ENCODE measurements around the gene CROCC2.

CROCC2 gene

DNA sequence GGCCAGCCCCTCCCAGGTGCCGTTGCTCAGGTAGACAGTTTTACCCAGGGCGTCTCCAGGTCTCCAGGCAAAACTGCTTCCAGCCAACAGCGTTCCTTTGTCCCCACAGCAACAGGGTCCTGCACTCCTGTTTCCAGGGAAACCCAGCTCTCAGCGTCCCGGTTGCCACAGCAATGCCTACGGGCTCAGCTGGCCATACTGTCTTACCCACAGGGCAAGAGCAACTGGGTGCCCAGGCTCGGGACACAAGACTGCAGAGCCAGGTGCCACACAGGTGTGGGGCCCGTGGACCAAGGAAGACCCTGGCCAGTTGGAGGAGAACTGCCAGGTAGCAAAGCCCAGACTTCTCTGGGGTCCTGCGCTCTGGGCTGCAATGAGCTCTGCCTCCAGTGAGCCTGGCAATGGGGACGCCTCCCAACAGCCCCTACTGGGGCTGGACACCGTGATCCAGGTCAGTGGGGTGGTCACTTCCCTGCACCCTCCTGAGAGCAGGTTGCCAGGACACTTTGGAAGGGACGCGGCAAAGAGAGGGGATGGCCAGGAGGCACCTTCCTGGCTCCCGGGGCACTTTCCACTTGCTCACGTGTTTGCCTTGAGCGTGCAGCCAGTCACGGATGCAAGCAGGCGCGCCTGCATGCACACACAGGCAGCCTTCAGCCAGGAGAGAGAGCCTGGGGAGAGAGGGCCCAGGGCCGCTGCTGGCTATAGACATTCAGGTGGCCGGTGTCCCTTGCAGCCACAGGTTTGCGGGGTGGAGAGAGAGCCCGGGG, at the start of gene CROCC2:
TSS of gene CROCC2 (plus strand) at position 196 of the 770 bp plus-strand sequence. CDS start at position 374, 178 bp downstream.
- DNase-seq: no peak

DNA sequence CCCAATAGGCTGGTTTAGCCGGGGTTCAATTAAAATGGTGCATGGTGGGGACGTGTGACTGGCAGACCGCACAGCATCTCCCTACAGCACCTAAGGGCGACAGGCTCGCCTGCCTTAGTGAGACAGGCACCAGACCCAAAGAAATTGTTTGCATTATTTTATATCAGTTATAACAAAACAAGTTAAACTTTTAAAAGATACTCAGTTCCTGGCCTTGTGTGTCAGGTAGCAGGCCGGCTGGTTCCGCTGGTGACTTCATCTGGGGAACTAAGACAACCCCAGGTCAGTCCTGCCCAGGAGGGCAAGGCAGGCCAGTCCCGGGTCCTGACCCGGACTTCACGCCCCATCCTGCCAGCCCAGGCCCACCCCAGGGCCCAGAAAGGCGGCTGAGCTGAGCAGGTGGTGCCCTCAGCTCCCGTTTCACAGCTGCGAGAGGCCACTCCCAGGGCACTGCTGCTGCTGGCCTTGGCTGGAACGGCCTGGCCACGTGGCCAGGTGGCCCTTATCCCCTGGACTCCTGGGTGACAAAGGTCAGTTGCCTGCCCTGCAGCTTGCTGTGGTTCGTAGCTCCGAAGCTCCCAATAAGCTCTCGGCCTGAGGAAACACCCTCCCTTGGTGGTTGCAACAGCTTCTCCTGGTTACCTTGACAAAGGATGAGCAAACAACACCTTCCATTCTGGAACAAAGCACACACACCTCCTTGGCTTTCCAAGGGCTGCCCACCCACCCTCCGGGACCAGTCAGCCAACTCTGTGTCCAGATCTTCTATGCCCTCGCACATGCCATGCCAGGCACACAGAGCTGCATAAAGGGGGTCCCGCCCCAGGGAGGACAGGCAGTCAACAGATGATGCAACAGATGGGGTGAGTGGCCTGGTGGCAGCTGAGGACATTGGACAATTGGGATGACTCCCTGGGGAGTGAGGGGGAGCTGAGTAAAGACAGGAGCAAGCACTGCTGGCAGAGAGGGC, 48.8 kb upstream of the CROCC2 start:
- DNase-seq: no peak

DNA sequence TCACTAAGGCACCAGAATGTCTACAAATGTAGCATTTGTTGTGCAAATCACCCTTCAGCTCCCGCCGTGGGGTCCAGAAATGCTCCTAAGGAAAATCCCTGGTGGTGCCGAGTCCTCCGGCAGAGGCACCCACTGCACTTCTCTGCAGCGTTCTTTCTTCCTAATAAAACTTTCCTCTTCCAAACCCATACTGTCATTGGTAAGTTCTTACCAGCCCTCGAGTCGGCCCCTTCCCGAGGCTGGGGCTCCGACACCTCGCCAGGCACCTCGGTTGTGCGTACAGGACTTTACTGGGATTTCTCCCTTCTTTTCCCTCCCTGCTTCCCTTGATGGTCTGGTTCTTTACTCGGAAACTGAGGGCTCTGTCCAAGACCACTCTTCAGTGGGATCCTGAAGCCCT, 47.8 kb upstream of the CROCC2 start:
- DNase-seq: no peak

DNA sequence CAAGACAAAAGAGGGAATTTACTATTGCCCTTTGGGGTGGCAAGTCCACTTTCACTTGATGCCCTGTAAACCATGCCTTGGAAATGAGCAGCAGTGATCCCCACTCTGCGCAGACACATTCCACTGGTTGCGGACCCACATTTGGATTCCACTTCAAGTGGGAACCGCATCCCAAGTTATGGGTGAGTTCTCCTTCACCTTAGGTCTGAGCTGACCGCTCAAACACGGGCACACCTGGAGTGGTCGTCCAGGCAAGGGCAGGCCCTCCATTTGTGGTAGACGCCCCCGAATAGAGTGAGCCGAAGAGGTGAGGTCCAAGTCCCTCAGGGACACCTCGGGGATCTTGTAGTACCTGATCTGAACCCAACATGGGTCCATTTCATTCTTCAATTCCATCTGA, 47.3 kb upstream of the CROCC2 start:
- DNase-seq: no peak

DNA sequence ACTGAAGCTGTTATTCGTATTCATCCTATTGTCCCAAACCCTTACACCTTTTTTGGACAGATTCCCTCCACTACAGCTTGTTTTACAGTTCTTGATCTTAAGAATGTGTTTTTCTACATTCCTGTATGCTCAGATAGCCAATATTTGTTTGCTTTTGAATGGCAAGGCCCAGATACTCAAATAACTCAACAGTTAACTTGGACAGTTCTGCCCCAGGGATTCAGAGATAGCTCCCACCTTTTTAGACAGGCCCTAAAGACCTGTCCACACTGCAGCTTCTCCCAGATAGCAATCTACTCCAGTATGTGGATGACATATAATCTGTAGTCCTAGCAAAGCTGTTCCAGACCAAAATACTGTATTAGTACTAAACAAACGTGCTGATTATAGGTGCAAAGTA, 44.6 kb upstream of the CROCC2 start:
- DNase-seq: no peak

DNA sequence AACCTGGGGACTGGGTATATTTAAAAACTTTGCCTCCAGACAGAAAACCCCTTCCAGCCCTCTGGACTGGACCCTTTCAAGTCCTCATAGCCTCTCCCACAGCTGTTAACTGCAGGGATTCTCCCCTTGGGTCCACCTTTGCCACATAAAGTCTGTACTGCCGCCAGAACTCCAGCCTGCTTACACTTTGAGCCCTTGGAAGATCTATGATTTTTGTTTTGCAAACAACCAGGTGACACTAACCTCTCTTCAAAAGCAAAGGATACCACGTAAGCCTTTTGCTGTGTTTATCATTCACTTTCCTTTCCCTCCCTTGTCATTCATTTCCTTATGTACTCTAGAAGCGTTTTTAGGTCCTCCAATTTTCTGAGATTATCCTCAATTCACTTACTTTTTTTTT, 41.7 kb upstream of the CROCC2 start:
- no peak for DNase-seq

DNA sequence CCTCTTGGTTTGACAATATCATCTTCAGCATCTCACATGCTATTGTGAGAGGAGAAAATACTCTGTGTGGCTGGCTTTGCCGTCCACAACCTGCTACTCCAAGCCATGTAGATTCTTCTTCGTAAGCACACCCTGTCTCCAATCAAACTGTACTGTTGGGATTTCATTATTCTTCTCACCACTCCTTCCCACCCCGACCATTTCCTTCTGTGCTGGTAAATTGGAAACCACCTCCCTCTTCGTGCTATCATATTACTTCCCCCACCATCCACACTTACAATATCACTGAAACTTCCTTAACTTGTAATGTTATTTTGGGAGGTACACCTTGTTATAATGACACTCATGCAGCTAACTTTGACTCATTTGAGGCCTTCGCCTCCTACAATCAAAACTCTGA, 40.7 kb upstream of the CROCC2 start:
- no peak for DNase-seq

DNA sequence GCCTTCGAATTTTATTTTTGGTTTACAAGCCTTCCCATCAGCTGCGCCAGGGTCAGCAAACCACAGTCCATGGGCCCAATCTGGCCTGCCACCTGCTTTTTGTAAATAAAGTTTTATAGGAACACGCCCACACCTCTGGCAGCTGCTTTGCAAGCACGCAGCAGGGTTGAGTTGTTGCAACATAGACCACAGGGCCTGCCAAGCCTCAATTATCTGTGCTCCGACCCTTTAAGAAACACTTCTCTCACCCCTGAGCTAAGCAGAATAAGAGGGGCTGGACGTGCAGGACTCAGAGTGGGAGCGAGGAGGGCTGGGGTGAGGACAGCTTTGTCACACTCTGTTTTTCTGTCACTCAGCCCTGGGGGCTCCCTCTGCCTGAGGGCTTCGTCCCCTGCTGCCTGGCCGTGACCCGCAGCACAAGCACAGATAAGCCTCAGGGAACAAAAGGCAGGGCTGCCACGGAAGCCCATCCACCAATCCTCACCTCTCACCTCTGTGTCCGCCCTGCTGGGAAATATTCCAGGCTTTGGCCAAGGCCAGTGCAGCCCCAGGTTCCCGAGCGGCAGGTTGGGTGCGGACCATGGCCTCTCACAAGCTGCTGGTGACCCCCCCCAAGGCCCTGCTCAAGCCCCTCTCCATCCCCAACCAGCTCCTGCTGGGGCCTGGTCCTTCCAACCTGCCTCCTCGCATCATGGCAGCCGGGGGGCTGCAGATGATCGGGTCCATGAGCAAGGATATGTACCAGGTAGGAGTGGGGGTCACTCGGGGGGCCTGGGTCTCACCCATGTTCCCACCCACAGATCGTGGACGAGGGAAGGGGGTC, 37.6 kb upstream of the CROCC2 start, which contains the start of gene AGXT:
TSS of gene AGXT (plus strand) at position 539 of the 823 bp plus-strand sequence. CDS start at position 581, 42 bp downstream.
- DNase-seq: no peak

DNA sequence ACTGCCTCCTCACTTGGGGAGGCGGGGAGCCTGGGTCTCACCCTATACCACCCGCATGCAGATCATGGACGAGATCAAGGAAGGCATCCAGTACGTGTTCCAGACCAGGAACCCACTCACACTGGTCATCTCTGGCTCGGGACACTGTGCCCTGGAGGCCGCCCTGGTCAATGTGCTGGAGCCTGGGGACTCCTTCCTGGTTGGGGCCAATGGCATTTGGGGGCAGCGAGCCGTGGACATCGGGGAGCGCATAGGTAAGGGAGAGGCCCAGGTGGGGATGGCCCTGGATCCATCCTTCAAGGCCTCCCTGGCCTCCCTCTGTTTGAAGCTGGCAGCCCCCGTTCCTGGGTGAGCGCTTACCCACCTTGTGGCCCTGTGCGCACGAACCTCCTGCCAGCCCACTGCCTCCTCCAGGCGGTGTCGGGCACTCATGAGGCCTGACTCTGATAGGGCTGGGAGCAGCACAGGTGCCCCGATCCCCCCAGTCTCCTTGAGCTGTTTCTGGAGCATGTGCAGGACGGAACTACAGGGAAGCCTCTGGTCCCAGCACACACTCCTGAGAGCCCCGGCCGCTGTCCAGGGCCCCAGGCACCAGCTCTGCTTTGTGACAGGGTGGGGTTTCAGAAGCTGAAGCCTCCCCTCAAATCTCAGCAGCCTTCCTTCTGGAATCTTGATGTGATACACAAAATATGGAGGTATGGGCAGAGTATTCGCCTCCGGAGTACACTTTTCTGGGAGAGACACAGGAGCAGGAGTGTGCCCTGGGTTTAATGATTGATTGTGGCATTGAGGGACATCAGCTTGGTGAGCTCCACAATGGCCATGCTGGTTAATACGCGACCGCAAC, 36.8 kb upstream of the CROCC2 start:
- no peak for DNase-seq

DNA sequence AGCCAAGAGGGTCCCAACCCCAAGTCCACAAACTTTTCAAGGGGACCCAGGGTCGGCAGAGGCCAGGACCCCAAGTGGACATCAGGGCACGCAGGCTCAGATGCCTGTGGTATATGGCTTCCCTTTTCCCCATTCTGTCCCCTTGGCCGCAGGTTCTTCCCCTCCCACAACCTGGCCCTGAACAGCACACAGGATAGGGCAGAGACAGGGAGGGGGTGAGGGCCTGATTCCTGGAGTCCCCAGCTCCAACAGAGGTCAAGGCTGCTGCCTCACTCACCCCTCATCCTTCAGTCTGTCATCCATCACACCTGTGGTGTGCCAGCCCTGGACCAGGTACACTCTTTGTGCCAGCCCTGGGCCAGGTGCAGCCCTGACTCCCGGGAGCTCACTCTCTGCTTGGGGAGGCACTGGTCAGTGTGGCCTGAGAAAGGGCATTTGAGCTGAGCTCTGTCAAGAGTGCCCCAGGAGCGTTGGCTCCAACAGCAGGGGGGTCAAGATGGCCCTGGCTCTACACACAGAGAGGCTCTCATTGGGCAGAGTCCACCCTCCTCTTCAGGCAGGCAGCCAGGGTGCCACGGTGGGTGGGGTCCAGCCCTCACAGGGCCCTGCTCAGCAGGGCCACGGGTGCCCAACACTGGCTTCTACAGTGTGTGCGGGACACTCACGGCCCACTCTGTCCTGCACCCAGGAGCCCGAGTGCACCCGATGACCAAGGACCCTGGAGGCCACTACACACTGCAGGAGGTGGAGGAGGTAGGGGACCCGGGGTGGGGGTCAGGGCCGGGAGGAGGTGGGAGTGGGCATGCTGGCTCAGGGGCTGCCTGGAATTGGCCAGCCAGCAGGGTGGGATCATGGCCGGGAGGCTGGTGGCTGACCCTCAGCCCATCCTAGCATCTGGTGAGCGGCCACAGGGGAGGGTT, 35.9 kb upstream of the CROCC2 start:
- DNase-seq: no peak

DNA sequence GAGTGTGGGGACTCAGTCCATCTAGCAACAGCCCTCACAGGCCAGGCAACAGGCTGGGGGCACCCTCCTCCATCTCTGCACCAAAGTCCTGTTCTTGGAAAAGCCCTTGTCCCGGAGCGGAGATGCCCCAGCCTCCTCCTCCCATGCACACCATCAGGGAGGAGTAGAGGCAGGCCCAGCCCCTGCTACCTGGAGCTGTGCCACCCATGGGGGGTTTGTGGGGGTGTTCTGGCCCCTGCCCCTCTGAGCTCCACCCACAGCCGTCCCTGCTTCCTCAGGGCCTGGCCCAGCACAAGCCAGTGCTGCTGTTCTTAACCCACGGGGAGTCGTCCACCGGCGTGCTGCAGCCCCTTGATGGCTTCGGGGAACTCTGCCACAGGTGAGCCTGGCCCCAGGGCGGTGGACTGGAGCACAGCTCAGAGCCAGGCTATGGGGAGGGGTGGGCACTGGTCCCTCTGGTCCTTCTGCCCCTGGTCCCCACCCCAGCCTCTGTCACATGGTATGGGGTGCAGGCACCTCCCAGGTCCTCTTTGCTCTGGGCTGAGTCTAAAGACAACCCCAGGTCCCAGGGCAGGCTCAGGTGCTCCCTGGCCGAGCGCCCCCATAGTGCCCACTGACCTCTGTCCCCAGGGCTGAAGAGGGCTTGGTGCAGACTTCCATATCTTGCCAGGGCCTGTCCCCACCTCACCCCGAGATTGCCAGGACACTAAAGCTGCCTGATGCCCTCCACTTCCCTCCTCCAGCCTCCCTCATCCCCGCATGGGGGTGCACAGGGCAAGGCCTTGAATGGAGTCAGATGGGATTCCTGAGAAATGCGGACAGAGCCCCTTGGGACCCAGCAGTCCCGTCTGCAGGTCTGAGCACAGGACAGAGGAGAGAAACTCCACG, 34.8 kb upstream of the CROCC2 start:
- no peak for DNase-seq

DNA sequence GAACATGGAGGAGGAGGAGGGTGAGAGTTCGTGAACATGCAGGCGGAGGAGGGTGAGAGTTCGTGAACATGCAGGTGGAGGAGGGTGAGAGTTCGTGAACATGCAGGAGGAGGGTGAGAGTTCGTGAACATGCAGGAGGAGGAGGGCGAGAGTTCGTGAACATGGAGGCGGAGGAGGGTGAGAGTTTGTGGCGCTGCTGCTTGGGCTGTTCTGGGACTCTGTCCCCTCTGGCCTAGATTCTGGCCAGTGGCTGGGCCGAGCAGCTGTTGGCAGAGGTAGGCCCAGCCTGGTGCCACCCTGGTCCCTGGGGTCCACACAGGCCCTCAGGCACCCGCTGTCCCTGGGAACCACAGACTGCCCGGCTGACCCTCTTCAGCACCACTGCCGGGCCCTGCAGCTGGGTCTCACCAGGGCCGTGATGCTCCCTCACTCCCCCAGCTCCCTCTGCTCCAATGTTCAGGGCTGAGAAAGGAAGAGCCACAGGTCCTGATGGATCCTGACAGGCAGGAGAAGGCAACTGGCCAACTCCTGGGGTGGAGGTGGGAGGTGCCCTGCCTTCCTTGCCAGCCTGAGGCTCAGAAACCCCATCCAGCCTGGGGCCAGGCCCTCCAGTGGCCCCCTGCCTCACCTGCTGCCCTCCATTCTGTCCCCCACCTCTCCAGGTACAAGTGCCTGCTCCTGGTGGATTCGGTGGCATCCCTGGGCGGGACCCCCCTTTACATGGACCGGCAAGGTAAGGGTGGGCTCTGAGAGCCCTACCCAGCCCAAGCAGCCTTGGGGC, 33.6 kb upstream of the CROCC2 start:
- no peak for DNase-seq

DNA sequence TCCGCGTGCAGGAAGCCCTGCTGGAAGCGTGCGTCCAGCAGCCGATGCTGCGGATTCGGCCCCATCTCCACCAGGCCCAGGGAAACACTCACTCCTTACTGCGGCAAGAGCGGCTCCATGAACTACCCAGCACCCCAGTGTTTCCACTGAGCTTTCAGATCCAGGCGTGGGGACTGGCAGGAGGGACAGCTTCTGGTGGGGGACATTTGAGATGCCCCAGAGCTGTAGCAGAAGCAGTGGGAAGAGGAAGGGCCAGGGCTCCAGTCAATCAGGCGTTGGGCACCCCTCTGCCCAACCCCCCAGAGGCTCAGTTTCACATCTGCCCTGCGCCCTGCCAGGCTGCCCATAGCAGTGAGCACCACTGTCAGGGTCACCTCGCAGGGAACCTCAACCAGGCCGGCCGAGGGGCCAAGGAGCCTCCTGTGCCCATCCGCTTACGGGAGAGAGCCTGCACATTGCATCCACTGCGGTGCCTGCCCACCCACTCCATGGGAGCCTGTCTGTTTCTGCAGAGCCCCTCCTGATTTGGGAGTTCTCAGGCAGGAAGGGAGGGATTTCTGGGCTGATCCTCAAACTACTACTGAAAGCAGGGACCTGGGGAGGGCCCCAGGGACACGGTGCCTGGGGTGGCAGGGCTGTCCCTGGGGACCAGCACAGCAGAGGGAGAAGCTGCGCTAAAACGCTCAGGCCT, 32.9 kb upstream of the CROCC2 start:
- no peak for DNase-seq

DNA sequence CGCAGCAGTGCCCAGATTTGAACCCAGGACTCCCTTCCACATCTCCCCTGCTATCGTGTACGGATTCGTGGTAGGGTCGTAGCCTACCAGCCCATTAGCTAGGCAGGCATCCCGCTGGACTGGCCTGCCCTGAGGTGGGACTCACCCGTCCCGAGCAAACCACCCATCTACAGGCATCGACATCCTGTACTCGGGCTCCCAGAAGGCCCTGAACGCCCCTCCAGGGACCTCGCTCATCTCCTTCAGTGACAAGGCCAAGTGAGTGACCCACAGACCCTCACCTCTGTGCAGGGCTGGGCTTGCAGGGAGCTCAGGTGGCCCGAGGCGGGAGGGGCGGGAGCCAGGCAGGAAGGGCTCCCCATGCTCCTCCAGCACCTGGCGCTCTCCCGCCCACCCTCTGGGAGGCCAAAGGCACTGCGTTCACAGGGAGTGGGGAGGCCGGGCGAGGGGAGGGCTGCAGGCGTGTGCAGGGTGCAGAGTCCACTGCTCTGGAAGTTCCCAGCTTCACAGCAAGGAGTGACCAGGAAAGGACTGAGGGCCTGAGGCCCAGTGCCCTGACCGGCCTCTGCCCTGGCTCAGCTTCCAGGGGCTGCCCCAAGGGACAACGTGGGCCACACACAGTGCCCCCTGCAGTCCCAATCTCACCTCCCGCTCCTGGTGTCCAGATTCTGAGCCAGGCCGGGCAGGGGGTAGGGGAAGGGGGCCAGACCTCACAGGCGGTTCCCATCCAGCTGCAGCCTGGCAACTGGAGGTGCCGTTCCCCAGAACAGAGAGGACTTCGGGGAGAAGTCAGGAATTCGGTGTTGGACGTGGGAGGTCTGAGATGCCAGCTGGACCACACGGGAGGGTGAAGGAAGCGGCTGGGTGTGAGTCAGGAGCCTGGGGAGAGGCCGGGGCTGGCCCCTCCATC, 32.1 kb upstream of the CROCC2 start:
- DNase-seq: no peak

DNA sequence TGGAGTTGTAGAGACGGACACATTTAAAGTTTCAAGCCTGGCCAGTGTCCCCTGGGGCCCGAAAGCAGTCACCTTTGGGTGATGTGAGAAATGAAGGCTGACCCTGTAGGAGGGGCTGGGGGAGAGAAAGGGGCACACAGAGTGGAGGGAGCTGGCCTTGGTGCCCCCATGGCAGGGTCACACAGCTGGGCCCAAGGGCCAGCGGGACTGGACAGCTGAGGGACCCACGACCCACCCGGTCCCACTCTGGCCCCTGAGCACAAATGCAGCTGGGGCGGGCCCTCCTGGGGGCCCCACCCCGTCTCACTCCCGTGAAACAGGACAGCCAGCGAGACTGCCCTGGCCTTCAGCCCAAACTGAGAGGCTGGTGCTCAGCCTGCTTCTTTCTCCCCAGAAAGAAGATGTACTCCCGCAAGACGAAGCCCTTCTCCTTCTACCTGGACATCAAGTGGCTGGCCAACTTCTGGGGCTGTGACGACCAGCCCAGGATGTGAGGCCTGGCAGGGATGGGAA, 31.4 kb upstream of the CROCC2 start:
- DNase-seq: no peak

DNA sequence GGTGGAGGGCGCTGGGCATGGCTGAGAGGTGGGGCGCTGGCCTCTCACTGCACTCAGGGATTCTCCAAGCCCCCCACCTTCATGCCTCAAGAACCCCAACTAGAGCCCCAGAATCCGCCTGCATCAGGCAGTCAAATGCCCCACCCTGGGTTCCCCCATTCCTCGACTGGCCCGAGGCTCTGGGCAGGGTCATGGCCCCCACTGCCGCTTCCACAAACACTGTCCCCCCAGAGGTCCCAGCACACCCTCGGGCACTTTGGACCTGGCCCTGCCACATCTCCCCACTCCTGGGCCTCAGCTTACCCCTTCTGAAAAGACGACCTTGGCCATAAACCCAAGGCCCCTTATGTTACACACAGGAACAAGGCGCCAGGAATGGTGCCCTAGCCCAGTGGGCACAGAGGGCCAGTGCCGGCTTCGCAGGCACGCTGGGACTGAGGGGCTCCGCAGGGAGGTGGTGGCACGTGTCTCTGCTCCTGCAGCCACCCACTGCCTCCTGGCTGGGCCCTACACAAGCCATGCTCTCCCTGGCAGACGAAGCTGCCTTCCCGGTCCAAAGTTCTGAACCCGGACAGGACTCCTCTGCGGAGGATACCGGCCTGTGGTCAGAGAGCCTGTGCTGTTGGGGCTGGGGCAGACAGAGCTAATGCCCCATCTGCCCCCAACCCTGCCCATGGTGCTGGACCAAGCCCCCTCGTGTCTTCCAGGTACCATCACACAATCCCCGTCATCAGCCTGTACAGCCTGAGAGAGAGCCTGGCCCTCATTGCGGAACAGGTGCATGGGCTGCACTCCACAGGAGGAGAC, 30.7 kb upstream of the CROCC2 start:
- DNase-seq: no peak
